Measurements from ENCODE around the gene TPCN2. TPM values are rescaled to one million over a fixed set of nuclear protein-coding genes. Genes with fewer than 3 reads are reported as not detected.
A peak's percentile ranks its signal among the peaks of the same experiment; 100 is the strongest.

The TPCN2 gene
- total and polyA plus RNA-seq, 9 of the 15 experiments (the other 6 are each of a cell fraction or from before 2014, with no cell fraction given) = 0.66 to 10.2 (median 4.6) TPM

- no TSS peak for BruUV-seq (replicated peaks)
- H3K27ac ChIP-seq (ENCODE audit: extremely low read depth, low read depth, low read length) = no peak overlapping the region
- H3K9ac ChIP-seq (ENCODE audit: insufficient read depth in 1 of 2, low read depth in 2 of 2, low read length in 2 of 2) = no peak overlapping the region
- TF ChIP-seq TCF7 (IDR thresholded peaks at IDR 0.05; ENCODE audit: borderline replicate concordance) = no peak
- TF ChIP-seq ILF3 (IDR thresholded peaks at IDR 0.05; ENCODE audit: borderline replicate concordance) = no peak
- no peak for TF ChIP-seq USF2 (CRISPR knock-in tag; IDR thresholded peaks at IDR 0.05)
- TF ChIP-seq SMC3 (conservative IDR thresholded peaks at IDR 0.05; ENCODE audit: insufficient read depth, low read depth, low read length) = no peak
- TF ChIP-seq POU5F1 (IDR thresholded peaks at IDR 0.05; ENCODE audit: borderline replicate concordance, low read depth, low read length, partially characterized antibody) = no peak
- TF ChIP-seq OTX1 (CRISPR knock-in tag; IDR thresholded peaks at IDR 0.05) = no peak
- no peak for TF ChIP-seq PHB (CRISPR knock-in tag; IDR thresholded peaks at IDR 0.05)
- no peak for TF ChIP-seq SLC30A9 (CRISPR knock-in tag; IDR thresholded peaks at IDR 0.05)
- TF ChIP-seq RBM22 (IDR thresholded peaks at IDR 0.05; ENCODE audit: low read depth, low read length, poor library complexity, severe bottlenecking) = no peak
- TF ChIP-seq YBX1 (IDR thresholded peaks at IDR 0.05) = no peak
- no peak for TF ChIP-seq ELF4 (CRISPR knock-in tag; IDR thresholded peaks at IDR 0.05)
- H4K20me1 ChIP-seq (replicated peaks; ENCODE audit: control insufficient read depth, insufficient read depth, low read length) = no peaks in the 10 kb centered on the region
- ChIA-PET CTCF (ENCODE audit: low intra/inter-chr PET ratio) (interaction anchor here (1.0 to 1.2 kb wide), 3 partner anchors 109 to 512 kb away, joined by 3 read pairs; no protein-coding TSS in a partner anchor), POLR2A (interaction anchor here (0.8 to 0.9 kb wide), 2 partner anchors 12 to 22 kb away, joined by 3 to 4 read pairs; no protein-coding TSS in a partner anchor)
- H3K36me3 ChIP-seq (ENCODE audit: control insufficient read depth, insufficient read depth, low read length) = no peaks in the 10 kb centered on the region
- ATAC-seq (peak; percentile 54), FAIRE-seq (no peak), DNase-seq (ENCODE audit: extremely low read depth in 1 of 4, low spot score in 3 of 4) (no peak)
- no peaks in the 10 kb centered on the region for H3K9me3 ChIP-seq (replicated peaks; ENCODE audit: control insufficient read depth, insufficient read depth, low read depth, low read length)
- in situ Hi-C loops (cut with MboI) (no loop called here), intact Hi-C loops (cut with micrococcal nuclease) (loop anchor here (10.0 kb wide), 4 partner anchors 84 to 514 kb away; partner anchors contain the start of genes CCND1 and MYEOV)
- no peak overlapping the region for H3K4me3 ChIP-seq
- 47% methylated on average over 11 of the region's 11 CpGs for WGBS (ENCODE audit: insufficient coverage, low coverage, missing lambda C conversion rate)
- H3K9me1 ChIP-seq (ENCODE audit: control insufficient read depth, insufficient read depth, low read length) = no peaks in the 10 kb centered on the region
- H3K27me3 ChIP-seq (ENCODE audit: control insufficient read depth in 2 of 2, insufficient read depth in 2 of 2, low read length in 2 of 2) = peaks cover 0 to 14% of the 10 kb centered on the region in 2 experiments; a peak in 3 of 5 replicates
- H3K4me1 ChIP-seq (replicated peaks in 1 of 2; ENCODE audit: control insufficient read depth in 2 of 2, insufficient read depth in 2 of 2, low read length in 2 of 2) = peaks cover 3 to 6% of the 10 kb centered on the region in 2 experiments; a peak in 2 of 5 replicates
- H3K4me2 ChIP-seq (ENCODE audit: insufficient read depth, low read length) = no peak overlapping the region
- no peaks in the 10 kb centered on the region for H3K79me2 ChIP-seq (ENCODE audit: control insufficient read depth, insufficient read depth, low read length)
- no peak overlapping the region for H2AFZ ChIP-seq (ENCODE audit: low read depth, low read length)
Observed at GRCh38 chr11:69131121-69131566, 82.4 kb downstream of the TPCN2 start.

Data from K562 (cell line).